GM12891 (cell line): Measurements from ENCODE around the gene PCDHA13.

ENCODE experiments used
- PAX5 ChIP-seq: IDR thresholded peaks from 2 replicates; pipeline ENCODE4 v1.6.1; 2011; ENCODE audit warnings: low read length, moderate library complexity, mild to moderate bottlenecking; ENCODE audit not compliant: insufficient read depth, severe bottlenecking
- POLR2A ChIP-seq: IDR thresholded peaks from 2 replicates; pipeline ENCODE4 v1.6.1; 2011; ENCODE audit warnings: low read depth, low read length, control low read depth
- POLR2AphosphoS5 ChIP-seq: IDR thresholded peaks from 2 replicates; pipeline ENCODE4 v1.6.1; 2011; ENCODE audit warnings: low read depth, low read length, control low read depth

DNA sequence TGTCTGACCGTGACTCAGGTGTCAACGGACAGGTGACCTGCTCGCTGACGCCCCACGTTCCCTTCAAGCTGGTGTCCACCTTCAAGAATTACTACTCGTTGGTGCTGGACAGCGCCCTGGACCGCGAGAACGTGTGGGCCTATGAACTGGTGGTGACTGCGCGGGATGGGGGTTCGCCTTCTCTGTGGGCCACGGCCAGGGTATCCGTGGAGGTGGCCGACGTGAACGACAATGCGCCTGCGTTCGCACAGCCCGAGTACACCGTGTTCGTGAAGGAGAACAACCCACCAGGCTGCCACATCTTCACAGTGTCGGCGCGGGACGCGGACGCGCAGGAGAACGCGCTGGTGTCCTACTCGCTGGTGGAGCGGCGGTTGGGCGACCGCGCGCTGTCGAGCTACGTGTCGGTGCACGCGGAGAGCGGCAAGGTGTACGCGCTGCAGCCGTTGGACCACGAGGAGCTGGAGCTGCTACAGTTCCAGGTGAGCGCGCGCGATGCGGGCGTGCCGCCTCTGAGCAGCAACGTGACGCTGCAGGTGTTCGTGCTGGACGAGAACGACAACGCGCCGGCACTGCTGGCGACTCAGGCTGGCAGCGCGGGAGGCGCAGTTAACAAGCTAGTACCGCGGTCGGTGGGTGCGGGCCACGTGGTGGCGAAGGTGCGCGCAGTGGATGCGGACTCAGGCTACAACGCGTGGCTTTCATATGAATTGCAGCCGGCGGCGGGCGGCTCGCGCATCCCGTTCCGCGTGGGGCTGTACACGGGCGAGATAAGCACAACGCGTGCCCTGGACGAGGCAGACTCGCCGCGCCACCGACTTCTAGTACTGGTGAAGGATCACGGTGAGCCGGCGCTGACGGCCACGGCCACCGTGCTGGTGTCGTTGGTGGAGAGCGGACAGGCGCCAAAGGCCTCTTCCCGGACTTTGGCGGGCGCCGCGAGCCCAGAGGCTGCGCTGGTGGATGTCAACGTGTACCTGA lies 11.4 kb upstream of the PCDHA13 start:
- TF ChIP-seq POLR2A (no peak), POLR2AphosphoS5 (no peak), PAX5 (no peak)
